Lower leg skin (tissue), 3 donors: ENCODE data around the gene KLHL25.

Experiments used
- POLR2A ChIP-seq, 2 donors: fragments of 450-650 bp; IDR thresholded peaks; one replicate each; pipeline ENCODE4 v1.6.1; 2016 to 2017; ENCODE audit warnings: antibody characterized with exemption in 2 of 2, mild to moderate bottlenecking in 1 of 2, moderate library complexity in 1 of 2
- TF ChIP-seq, protein P1 (sequence below), 3 donors: fragments of 450-650 bp; IDR thresholded peaks; one replicate each; pipeline ENCODE4 v1.5.1; 2016; ENCODE audit warnings: antibody characterized with exemption in 3 of 3, mild to moderate bottlenecking in 3 of 3, moderate library complexity in 2 of 3

DNA sequence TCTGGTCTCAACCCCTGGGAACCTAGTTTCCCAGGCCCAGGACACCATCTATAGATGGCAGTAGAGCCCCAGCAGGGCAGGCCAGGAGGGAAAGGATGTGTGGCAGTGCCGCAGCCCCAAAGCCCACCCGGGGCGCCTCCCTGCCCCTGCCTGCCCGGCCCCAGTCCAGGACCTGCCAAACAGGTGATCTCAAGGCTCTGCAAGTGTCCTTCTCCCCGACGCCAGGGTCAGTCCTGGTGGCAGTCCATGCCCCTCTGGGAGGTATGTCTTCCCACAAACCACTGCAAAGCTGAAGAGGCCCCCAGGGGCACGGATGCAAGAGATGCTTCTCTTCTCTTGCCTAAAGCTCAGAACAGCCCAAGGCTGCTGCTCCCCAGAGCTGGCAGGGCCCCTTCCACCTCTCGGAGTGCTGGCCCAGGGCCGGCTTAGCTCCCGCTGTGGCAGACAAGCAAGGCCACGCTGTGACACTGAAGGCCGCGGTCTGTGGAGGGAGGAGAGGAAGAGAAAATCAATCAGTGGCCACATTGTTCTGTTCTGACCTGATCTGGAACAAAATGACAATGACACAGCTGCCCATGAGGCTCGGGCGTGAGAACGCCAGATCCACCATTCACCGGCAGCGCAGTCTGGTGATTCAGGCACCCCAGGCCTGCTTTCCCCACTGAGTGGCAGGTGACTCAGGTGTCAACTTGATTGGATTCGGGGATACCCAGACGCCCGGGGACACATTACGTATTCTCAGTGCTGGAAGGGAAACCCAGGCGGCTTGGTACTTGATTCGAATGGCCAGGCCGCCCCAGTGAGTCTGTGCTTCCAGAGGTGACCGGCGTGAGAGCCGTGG lies 34.0 kb downstream of the KLHL25 start:
- TF ChIP-seq, protein P1, sequence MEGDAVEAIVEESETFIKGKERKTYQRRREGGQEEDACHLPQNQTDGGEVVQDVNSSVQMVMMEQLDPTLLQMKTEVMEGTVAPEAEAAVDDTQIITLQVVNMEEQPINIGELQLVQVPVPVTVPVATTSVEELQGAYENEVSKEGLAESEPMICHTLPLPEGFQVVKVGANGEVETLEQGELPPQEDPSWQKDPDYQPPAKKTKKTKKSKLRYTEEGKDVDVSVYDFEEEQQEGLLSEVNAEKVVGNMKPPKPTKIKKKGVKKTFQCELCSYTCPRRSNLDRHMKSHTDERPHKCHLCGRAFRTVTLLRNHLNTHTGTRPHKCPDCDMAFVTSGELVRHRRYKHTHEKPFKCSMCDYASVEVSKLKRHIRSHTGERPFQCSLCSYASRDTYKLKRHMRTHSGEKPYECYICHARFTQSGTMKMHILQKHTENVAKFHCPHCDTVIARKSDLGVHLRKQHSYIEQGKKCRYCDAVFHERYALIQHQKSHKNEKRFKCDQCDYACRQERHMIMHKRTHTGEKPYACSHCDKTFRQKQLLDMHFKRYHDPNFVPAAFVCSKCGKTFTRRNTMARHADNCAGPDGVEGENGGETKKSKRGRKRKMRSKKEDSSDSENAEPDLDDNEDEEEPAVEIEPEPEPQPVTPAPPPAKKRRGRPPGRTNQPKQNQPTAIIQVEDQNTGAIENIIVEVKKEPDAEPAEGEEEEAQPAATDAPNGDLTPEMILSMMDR (IDR thresholded peaks at IDR 0.05) = no peak
- TF ChIP-seq POLR2A (IDR thresholded peaks at IDR 0.05) = no peak
